Globus pallidus (tissue), 1 donor: ENCODE data around the gene CMSS1.
A peak's percentile ranks its signal among the peaks of the same experiment; 100 is the strongest.

Source experiments
- DNase-seq: peaks from one replicate; pipeline ENCODE4 v3.0.0-alpha.2; 2015; ENCODE audit warnings: low spot score

CMSS1 gene

DNA sequence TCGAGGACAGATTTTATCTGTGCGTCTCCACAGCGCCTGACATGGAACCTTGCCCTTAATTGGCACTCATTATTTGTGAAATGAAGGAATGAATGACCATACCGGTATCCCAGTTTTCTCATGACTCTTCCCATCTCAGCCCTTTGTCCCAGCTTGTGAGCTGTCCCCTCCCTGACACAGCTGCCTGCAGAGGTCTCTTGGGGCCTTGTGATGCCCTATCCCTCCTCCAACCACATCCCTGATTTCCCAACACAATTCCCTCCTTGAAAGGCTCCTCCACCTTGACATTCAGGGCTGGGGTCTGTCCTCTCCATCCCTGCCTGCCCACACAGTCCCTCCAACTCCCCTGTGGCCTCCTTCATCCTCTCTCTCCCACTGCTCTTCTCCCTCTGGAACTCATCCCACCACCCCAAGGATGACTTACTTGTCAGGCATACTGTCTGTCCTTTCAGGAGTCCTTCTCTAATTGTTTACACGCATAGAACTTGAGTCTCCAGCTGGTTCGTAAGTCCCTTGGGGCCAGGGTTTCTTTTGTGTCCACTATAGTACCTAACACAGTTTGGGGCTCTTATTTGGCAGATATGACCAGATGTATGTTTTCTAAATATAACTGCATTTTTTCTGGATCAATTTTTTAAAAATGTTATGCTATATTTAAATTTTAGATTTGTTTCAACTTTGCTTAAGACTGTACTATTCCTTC, 332.2 kb downstream of the CMSS1 start:
- no peak for DNase-seq

DNA sequence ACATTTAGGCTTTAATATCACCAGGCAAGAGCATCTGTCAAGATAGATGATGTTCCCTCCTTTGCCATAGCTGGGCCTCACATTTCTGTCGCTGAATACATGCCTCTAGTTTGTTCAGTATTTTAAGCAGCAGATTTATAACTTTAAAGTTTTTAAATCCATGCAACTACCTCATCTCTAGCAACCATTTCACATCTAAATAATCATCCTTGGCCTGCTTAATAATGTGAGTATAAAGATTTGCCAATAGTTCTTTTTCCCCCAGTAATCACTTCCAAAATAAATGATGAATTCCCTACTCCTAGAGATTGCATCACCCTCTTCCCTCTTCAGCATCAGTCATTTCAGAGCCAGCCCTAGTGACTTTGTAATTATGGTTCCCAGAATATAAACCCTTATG, 332.8 kb downstream of the CMSS1 start:
- DNase-seq = no peak

DNA sequence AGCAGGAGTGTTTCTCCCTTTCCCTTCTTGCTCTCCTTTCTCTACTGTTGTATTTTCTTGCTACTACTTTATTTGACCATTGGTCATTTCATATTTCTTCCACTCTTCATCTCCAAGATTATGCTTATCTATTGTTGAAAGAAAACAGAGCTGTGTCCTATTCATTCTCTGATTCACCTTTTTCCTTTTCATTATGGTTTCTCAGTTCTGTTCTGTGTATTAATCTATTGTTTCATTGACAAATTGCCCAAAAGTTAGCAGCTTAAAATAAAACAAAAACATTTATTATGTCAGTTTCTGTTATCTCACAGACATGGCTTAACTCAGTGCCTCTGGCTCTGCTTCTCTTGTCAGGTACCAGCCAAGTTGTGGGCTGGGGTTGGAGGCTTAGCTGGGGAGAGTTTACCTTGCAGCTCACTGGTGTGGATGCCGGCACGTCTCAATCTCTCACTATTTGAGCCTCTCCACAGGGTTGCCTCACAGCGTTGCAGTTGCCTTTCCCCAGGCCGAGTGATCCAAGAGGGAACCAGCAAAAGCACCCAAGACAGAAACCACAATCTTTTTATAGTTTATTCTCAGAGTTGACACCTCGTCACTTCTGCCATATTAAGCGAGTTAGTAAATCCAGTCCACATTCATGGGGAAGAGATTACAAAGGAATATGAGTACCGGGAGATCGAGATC, 333.5 kb downstream of the CMSS1 start:
- no peak for DNase-seq

DNA sequence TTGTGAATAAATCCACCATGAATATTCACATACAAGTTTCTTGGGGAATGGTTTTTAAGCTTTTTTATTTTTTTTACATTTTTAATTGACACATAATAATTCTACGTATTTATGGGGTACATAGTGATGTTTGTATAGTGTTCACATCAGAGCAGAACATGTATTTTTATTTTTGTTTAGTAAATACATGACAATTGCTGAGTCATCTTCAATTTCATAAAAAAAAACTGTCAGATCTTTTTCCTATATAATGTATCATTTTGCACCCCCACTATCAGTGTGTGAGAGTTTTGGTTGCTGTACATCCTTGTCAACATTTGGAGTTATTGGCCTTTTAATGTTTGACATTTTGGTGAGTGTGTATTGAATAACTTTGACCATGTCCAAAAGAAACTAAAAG, 336.5 kb downstream of the CMSS1 start:
- no peak for DNase-seq

DNA sequence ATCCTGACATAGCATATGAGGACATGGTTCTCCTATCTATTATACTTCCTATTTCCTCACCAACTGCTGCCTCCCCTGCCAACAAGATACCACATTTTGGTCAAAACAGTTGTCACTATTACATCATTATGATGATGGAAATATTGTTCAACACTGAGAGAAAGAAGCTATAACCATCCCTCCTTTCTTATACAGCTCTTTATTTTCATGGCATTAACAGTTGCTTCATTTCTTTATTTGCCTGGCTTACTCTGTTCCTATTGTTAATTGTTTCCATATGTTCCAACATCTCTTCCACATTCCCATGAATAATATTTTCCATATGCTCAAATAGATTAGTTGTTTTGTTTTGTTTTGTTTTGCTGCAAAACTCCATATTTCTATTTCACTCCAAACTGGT, 337.5 kb downstream of the CMSS1 start:
- DNase-seq = no peak

DNA sequence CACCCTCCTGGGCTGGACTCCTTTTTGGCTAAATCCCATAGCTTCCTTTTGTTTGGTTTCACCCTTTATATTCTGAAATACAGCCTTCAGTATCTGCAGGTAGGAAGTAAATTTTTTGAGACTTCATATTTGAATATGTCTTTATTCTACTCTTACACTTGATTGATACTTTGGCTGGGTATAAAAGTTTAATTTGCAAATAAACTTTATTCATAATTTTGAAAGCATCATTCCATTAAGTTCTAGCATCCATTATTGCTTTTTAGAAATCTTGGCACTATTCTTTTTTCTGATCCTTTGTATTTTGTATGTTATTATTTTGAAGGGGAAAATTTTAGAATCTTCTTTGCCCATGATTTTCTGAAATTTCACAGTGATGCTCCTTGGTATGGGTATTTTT, 337.9 kb downstream of the CMSS1 start:
- DNase-seq = no peak

DNA sequence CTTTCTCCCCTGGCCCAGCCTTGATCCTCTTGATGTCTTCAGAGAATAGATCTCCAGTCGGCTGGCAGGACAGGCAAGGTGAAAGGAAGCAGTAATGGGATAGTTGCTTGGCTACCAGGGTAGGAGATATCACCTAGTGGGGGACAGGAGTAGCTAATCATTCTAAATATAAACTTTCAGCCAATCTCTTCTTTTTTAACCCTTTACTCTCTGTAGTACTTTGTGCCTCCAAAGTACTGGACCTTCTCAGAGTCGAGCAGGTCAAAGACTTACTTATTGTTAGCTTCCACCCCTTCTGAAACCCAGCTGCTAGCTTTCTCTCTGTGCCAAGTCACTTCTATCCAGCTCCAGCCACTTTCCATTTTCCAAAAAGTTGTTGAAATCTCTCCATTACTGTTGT, 340.0 kb downstream of the CMSS1 start:
- no peak for DNase-seq

DNA sequence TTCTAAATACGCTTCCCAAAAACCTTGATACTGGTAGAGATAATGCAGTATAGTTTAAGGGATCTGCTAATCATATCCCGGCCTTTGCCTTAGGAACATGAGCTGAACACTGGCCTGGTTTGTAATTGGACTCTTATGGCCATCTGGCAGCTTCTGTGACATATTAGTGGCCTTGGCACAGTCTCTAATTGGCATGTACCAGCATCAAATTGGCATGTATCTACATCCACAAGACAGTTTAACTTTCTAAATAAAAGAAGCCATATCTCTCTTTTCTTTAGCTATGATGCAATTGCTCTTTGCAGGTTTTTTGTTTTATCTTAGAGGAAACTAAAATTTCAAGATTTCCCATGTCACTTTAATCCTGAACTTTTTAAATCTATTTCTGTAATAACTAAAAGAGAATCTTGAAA, 341.3 kb downstream of the CMSS1 start:
- no peak for DNase-seq

DNA sequence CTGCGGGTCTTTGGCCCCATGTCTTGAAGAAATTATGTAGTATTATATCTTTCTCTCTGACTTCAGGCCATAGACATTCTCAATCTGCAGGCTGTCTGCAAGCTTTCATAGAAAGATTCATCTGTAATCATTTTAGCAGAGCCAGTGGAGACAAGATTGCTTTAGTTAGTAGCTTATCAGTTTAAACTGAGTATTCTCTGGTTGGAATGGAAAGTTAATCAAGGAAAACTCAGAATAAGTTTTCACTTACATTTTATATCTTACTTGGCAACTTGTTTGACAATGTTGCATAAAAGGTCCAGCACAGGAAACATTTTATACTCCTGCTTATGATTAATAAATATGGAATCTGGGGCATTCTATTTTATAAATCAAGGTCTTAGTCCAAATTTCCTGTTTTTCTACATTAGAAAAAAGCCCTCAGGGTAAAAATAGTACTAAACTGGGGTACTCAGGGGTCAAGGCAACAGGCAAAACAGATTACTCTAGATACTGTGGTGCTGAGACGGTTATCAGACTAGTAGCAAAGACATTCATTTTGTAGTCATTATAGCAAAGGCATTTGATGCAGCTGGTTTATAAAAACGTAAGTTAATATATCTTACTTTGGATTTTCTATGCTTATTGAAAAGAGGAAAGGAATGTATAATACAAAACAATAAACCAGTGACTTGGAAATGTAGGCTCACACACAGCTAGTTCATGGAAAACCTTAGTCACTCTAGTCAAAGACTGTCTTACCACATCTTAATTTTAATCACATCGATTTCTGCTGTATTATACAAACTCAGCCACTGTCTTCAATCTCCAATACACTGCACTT, 341.9 kb downstream of the CMSS1 start:
- no peak for DNase-seq

DNA sequence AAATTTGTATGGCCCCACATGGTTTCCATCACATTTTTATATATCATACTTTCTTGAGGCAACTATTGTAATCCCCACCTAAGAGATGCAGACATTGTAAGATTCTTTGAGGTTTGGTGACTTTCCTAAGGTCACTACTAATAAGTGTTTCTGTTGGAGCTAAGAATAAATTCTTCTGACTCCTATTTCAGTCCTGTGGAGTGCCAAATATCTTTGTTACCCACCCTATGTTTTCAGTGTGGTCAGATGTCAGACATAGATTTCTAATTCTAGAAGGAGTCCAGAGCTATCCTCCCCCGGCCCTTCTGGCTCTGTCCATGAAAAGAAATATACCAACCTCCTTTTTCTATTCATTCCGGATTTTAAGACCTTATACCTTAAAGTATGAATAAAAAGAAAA, 342.9 kb downstream of the CMSS1 start:
- DNase-seq = no peak

DNA sequence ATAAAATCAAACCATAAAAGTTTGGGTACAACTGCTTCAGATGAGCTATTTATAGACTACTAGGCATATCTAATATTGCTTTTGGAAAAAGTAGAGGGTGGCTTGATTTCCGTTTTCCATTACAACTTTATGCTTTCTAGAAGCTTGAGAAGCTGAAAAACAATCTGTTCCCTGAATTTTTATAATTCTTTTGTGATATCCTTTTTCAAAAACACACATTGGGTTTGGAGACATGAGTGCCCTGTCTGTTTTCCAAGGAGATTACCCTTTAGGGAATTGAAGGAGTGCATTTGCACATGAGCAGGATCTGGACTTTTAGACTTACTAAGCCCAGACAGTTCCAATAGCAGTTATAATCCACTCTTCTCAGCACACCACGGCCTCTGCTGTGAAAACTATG, 346.1 kb downstream of the CMSS1 start:
- no peak for DNase-seq

DNA sequence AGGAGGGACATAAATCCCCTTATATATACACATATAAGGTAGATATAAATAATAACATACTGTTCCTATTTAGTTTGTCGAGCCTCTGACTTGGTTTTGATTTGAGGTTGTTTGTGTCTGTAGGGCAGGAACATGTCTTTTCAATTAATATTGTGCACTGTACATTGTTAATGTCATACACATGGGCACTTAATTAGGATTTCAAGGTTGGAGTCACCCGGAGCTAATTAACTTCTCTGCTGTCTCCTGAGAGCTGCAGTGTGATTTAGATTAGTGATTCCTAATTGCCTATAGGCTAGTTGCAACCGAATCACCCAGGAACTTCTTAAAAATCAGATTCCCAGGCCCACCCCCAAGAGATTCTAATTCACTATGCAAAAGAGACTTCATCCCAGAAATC, 347.1 kb downstream of the CMSS1 start:
- no peak for DNase-seq

DNA sequence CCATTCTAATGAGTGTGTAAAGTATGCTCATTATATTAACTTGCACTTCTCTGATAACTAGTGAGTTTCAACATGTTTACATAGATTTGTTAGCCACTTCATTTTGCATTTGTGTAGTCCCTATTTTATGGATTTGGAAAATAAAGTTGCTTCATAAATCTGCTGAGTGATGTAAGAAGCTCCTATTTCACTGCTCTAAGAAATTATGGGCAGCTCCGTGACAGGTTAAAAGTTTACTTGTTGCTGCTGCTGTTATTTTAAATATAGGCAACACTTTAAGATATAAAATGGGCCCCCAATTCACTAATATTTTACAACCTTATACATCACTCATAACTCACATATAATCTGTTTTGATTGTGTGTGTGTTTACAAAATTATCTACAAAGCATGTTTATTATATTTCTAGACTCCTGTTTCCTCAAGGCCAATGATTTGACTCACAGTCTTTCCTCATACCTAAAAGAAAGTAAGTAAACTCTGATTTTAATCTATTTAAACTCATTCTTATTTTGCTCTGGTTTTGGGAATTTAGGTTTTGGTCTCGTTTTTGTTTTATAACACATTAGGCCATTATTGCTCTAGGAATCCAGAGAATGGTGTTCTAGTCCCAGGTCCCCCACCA, 348.4 kb downstream of the CMSS1 start:
- no peak for DNase-seq

DNA sequence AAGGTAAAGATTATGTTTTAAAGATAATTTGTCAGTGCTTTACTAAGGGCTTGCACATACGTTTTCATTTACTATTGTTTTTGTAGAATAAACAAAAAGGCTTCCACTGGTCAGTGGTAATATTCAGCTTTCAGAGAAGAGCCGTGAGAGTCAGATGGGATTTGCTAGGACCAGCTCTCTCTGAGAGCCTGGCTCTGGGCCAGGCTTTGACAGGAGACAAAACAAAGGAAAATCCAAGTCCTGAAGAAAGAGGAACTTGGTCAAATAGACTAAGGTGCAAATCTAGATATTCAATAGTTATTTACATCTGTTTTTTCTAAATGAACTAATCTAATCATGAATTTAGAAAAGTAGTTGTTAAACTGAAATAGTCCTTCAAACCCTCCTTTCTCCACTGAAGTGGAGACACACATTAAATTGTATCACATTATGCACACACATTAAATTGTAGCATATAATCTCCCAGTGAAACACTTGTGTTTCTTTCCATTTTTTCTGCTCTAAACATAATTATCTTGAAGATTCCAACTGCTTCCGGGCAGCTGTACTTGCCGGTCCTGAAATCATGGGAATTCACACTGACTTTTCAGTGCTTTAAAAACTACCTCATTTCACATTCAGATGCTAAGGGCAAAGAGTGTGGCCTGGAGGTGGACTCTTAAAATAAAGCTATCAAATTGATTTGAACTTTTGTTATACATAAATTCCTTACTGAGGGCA, 351.7 kb downstream of the CMSS1 start:
- peak; percentile 5 for DNase-seq

DNA sequence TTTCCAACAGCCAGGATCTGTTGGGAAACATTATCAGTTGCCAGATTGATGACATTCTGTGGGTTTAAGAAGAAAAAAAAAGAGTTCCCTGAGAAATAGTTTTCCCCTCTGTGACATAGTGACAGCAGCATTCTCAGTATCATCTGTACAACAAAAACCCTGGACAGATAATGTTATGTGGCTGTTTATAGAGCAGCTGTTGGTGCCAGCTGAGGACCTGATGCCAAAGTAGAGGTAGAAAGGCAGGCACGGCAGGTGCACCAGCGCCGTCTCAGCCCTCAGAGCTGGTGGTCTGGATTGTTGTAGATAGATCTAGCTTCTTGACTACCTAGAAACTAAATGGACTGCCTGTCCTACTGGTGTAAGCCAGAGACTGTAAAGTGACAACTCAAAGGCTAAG, 352.8 kb downstream of the CMSS1 start:
- DNase-seq = no peak

DNA sequence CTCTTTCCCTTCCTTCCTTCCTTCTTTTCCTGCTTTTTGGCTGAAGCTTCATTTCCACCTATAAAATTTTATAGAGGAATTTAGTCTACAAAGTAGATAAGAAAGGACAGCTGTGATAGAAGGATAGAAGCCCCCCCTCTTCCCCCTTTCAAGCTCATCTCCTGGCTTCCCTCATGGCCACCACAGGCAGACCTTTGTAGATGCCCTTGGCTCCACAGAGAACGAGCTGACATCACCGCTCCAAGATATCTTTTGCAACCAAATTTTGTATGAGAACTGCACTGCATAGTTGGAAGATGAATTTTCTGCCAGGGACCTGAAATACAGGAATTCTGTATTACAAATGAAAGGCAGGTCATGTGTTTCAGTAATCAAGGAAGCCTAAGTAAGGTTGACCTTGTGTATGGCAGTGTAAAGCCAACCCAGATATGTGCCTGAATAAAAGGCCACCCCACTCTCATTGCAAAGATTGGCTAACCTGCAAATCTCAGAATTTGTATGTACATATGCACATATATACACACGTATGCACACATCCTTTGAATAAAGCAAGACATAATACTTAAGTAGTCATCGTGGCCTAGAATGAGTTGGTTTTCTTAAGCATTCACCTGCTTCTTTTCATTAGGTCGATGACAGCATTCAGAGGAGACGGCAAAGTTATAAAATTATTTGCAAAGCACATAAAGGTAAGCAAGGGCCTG, 353.7 kb downstream of the CMSS1 start:
- DNase-seq = no peak

DNA sequence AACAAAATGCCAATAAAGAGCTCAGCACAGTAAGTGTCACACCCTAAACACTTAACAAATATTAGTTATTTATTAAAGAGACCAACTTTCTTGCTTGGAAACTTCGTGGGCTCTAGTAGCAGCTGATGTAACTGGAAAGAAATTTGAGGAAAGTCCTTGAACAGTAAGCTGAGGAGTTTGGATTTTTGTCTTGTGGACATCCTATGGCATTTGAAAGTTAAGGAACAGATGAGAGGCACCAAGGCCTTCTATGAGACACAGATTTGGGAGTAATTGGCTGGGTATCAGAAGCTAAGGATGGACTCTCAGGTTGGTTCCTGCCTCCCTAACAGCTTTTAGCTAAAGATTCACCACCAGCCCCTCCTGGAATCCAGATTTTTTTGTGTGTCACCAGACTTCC, 356.3 kb downstream of the CMSS1 start:
- no peak for DNase-seq

DNA sequence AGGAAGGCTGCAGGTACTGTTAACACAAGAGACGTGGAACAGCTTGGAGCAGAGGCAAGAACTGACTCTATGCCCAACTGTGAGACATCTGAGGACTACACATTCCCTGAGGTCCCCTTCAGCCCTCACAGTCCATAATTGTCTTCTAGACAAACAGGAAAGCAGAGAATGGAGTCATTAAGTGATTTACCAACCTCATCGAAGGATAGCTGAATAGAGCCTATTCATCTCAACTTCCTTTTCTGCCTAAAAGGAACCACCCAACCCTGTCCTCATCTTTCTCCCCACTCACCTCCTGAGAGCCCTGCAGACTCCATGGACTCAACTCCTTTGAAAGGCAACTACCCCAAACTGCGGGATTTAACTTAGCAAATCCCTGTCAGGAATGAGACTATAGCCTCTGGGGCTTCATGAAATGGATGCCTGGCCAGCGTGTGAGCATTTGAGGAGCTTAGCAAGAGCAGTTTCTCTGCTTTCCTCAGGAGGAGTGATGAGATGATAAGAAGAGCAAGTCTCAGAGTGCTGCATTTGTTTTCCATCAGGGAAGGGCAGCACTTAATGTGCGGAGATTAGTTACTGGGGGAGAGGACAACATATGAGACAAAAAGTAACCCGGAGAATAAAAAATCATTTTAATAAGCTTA, 358.1 kb downstream of the CMSS1 start:
- no peak for DNase-seq

DNA sequence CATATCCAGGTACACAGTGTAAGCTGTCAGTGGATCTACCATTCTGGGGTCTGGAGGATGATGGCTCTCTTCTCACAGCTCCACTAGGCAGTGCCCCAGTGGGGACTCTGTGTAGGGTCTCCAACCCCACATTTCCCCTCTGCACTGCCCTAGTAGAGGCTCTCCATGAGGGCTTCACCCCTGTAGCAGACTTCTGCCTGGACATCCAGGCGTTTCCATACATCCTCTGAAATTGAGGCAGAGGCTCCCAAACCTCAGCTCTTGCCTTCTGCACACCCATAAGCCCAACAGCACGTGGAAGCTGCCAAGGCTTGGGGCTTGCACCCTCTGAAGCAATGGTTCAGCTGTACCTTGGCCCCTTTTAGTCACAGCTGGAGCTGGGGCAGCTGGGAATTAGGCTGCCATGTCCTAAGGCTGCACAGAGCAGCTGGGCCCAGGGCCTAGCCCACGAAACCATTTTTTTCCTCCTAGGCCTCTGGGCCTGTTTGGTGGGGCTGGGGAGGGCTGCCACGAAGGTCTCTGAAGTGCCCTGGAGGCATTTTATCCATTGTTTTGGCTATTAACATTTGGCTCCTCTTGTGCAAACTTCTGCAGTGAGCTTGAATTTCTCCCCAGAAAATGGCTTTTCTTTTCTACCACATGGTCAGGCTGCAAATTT, 362.2 kb downstream of the CMSS1 start:
- no peak for DNase-seq

DNA sequence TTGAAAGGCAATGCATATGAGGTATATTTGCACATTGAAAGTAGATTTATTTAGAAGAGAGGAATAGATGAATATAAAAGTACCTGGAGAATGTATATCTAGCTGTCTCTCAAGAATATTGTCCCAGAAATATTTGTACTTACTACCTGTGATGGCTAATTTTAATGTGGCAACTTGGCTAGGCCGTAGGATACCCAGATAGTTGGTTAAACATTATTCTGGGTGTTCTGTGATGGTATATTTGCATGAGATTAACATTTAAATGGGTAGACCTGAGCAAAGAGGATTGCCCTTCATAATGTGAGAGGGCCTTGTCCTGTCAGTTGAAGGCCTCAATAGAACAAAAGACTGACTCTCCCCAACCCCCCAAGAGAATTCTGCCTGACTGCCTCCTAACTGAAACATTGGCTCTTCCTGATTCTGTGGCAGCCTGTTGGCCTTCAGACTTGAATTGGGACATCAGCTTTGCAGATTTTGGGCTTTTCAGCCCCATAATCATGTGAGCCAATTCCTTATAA, 366.0 kb downstream of the CMSS1 start:
- DNase-seq = no peak
